K562 (cell line): ENCODE results near the gene ATAD3B. TPM values are rescaled to one million over a fixed set of nuclear protein-coding genes. Genes with fewer than 3 reads are reported as not detected.
A peak's percentile ranks its signal among the peaks of the same experiment; 100 is the strongest.

Experiments used
- ATF6 ChIP-seq: sonication (generic); formaldehyde crosslinking; IDR thresholded peaks from 2 replicates; pipeline ENCODE4 v1.4.0; 2020; ENCODE audit warnings: mild to moderate bottlenecking, missing genetic modification reagents
- CBFB ChIP-seq: sonication (generic); formaldehyde crosslinking; IDR thresholded peaks from 2 replicates; pipeline ENCODE4 v1.4.0; 2020; ENCODE audit warnings: mild to moderate bottlenecking, missing genetic modification reagents
- CXXC5 ChIP-seq: fragments of 250-450 bp; sonication (Bioruptor Pico); IDR thresholded peaks from 2 replicates; pipeline ENCODE4 v1.8.0; 2022; ENCODE audit warnings: inconsistent platforms, mild to moderate bottlenecking, moderate library complexity
- GTF2E2 ChIP-seq: fragments of 200-800 bp; sonication (Bioruptor generic); IDR thresholded peaks from 2 replicates; pipeline ENCODE4 v1.6.1; 2016; ENCODE audit warnings: missing genetic modification characterization, missing compliant biosample characterization
- HDAC1 ChIP-seq, 2 experiments: fragments of 450-650 bp; IDR thresholded peaks; 2 replicates each; pipeline ENCODE4 v1.6.1; 2016 to 2017; ENCODE audit warnings: inconsistent platforms in 1 of 2, mild to moderate bottlenecking in 1 of 2, moderate library complexity in 1 of 2
- HLTF ChIP-seq: fragments of 450-650 bp; IDR thresholded peaks from 2 replicates; pipeline ENCODE4 v1.6.1; 2016
- HNRNPL ChIP-seq: fragments of 200-400 bp; formaldehyde crosslinking; IDR thresholded peaks from 2 replicates; pipeline ENCODE4 v1.6.1; 2017; ENCODE audit warnings: low read depth, mild to moderate bottlenecking, low read length
- IRF1 ChIP-seq: sonication (generic); formaldehyde crosslinking; IDR thresholded peaks from 2 replicates; pipeline ENCODE4 v1.8.0; 2022; ENCODE audit warnings: missing genetic modification reagents, mild to moderate bottlenecking, borderline replicate concordance
- KDM4B ChIP-seq, 2 experiments: fragments of 450-650 bp in 1 of 2; sonication (generic) in 1 of 2; IDR thresholded peaks; 2 replicates each; pipeline ENCODE4 v1.6.1; 2016 to 2017; ENCODE audit warnings: borderline replicate concordance in 2 of 2, antibody characterized with exemption in 1 of 2, low read depth in 1 of 2, mild to moderate bottlenecking in 1 of 2
- KLF10 ChIP-seq: fragments of 250-450 bp; sonication (Bioruptor Pico); IDR thresholded peaks from 2 replicates; pipeline ENCODE4 v1.6.1; 2021; ENCODE audit warnings: matching md5 sums
- KLF13 ChIP-seq: fragments of 450-650 bp; IDR thresholded peaks from 2 replicates; pipeline ENCODE4 v1.6.1; 2016; ENCODE audit warnings: missing genetic modification characterization, low read depth, mild to moderate bottlenecking, missing compliant biosample characterization, moderate library complexity, borderline replicate concordance
- L3MBTL2 ChIP-seq: fragments of 450-650 bp; IDR thresholded peaks from 2 replicates; pipeline ENCODE4 v1.6.1; 2016; ENCODE audit warnings: mild to moderate bottlenecking, moderate library complexity
- NCOA1 ChIP-seq: fragments of 450-650 bp; IDR thresholded peaks from 2 replicates; pipeline ENCODE4 v1.6.1; 2016; ENCODE audit warnings: low read depth
- NEUROD1 ChIP-seq: fragments of 150-350 bp; IDR thresholded peaks from 2 replicates; pipeline ENCODE4 v1.6.1; 2014; ENCODE audit warnings: borderline replicate concordance, low read length, low read depth; ENCODE audit not compliant: partially characterized antibody
- NR2C1 ChIP-seq, 2 experiments: fragments of 450-650 bp; IDR thresholded peaks; 2 replicates each; pipeline ENCODE4 v1.6.1; 2017; ENCODE audit warnings: mild to moderate bottlenecking in 2 of 2, antibody characterized with exemption in 1 of 2, inconsistent platforms in 1 of 2, missing compliant biosample characterization in 1 of 2, missing genetic modification characterization in 1 of 2
- NR3C1 ChIP-seq: sonication (generic); formaldehyde crosslinking; IDR thresholded peaks from 2 replicates; pipeline ENCODE4 v1.8.1; 2022; ENCODE audit warnings: missing genetic modification reagents
- SAFB2 ChIP-seq: fragments of 200-400 bp; formaldehyde crosslinking; IDR thresholded peaks from 2 replicates; pipeline ENCODE4 v1.6.1; 2018; ENCODE audit warnings: borderline replicate concordance, low read length, low read depth, moderate library complexity; ENCODE audit not compliant: severe bottlenecking
- SETDB1 ChIP-seq: IDR thresholded peaks from one replicate; pipeline ENCODE4 v1.6.1; 2012; ENCODE audit warnings: low read length, control low read depth, inconsistent platforms
- SP1 ChIP-seq: sonication (generic); formaldehyde crosslinking; IDR thresholded peaks from 2 replicates; pipeline ENCODE4 v1.8.1; 2022; ENCODE audit warnings: mild to moderate bottlenecking, missing genetic modification reagents
- STAG1 ChIP-seq: sonication (generic); formaldehyde crosslinking; IDR thresholded peaks from 2 replicates; pipeline ENCODE4 v1.5.0; 2020; ENCODE audit warnings: missing genetic modification reagents, borderline replicate concordance
- STAT5A ChIP-seq: IDR thresholded peaks from 2 replicates; pipeline ENCODE4 v1.6.1; 2012; ENCODE audit warnings: low read length, inconsistent platforms, borderline replicate concordance
- TRIM28 ChIP-seq: fragments of 450-650 bp; IDR thresholded peaks from 2 replicates; pipeline ENCODE4 v1.6.1; 2017
- XRCC3 ChIP-seq: fragments of 450-650 bp; IDR thresholded peaks from 2 replicates; pipeline ENCODE4 v1.6.1; 2017; ENCODE audit warnings: mild to moderate bottlenecking, moderate library complexity
- ZNF212 ChIP-seq: fragments of 450-650 bp; formaldehyde crosslinking; IDR thresholded peaks from 2 replicates; pipeline ENCODE4 v1.4.0; 2020; ENCODE audit warnings: mild to moderate bottlenecking
- ZNF445 ChIP-seq: fragments of 250-450 bp; sonication (Bioruptor Pico); IDR thresholded peaks from 2 replicates; pipeline ENCODE4 v1.4.0; 2020; ENCODE audit warnings: low read depth, mild to moderate bottlenecking, moderate library complexity
- ZNF583 ChIP-seq: fragments of 250-450 bp; sonication (Bioruptor Pico); IDR thresholded peaks from 2 replicates; pipeline ENCODE4 v1.4.0; 2020
- ZSCAN29 ChIP-seq: fragments of 450-650 bp; IDR thresholded peaks from 2 replicates; pipeline ENCODE4 v1.6.1; 2017
- polyA plus RNA-seq, 8 experiments: library from polyadenylated mRNA; depleted of rRNA in 4 of 8; stranded (reverse) in 5 of 8; unstranded in 3 of 8; fragments of >200 nt; fragmentation: Nextera tagmentation in 2 of 8; fragmentation: Illumina TruSeq in 1 of 8; extraction: Ambion mirVana in 2 of 8; extraction: Trizol in 1 of 8; gene quantifications; 2 replicates each; pipeline versions ENCODE4 v1.2.1 to v1.2.3, GENCODE V29; 2011 to 2014; ENCODE audit warnings: inconsistent platforms in 1 of 8, missing spikeins in 1 of 8
- total RNA-seq, 7 experiments: library from RNA; depleted of rRNA in 6 of 7; stranded (reverse); fragments of >200 nt in 6 of 7; fragmentation: Illumina TruSeq in 2 of 7; extraction: Trizol in 2 of 7; gene quantifications; 2 replicates each; pipeline versions ENCODE4 v1.2.1 to v1.2.3, GENCODE V29; 2011 to 2021; ENCODE audit warnings: low replicate concordance in 1 of 7

ATAD3B gene
- total and polyA plus RNA-seq, 9 of the 15 experiments (the other 6 are each of a cell fraction or from before 2014, with no cell fraction given), result 0.07 to 113 (median 27.7) TPM

GRCh38 chr1:1422465-1423244 is 48.9 kb upstream of the ATAD3B start (continued):
- no peak for TF ChIP-seq HLTF
- TF ChIP-seq SP1, result no peak; the same call in 1 of the 2 replicates
- TF ChIP-seq KLF10, result no peak
- TF ChIP-seq HNRNPL, result no peak
- TF ChIP-seq GTF2E2 (tag), result no peak
- TF ChIP-seq NCOA1, result no peak
- no peak for TF ChIP-seq NR2C1 (IDR thresholded peaks at IDR 0.05)
- peak; percentile 87 for TF ChIP-seq NR2C1 (tag; IDR thresholded peaks at IDR 0.05)
- peak; percentile 97 for TF ChIP-seq ZNF583 (CRISPR knock-in tag)
- TF ChIP-seq ZNF445 (CRISPR knock-in tag), result no peak
- TF ChIP-seq CBFB (CRISPR knock-in tag), result no peak
- TF ChIP-seq ZNF212 (CRISPR knock-in tag), result no peak
- TF ChIP-seq STAT5A, result peak; percentile 59
- TF ChIP-seq SAFB2, result no peak
- no peak for TF ChIP-seq ATF6 (CRISPR knock-in tag)
- no peak for TF ChIP-seq HDAC1 (IDR thresholded peaks at IDR 0.05)
- TF ChIP-seq KDM4B (IDR thresholded peaks at IDR 0.05; ENCODE audit: borderline replicate concordance in 2 of 2, low read depth in 1 of 2), result no peak
- no peak for TF ChIP-seq SETDB1
- no peak for TF ChIP-seq IRF1 (CRISPR knock-in tag)
- no peak for TF ChIP-seq L3MBTL2
- TF ChIP-seq NR3C1 (CRISPR knock-in tag), result no peak
- peak; percentile 69 for TF ChIP-seq CXXC5 (CRISPR knock-in tag)
- no peak for TF ChIP-seq TRIM28
- TF ChIP-seq ZSCAN29, result no peak
- no peak for TF ChIP-seq KLF13 (tag)
- no peak for TF ChIP-seq STAG1 (CRISPR knock-in tag)
- no peak for TF ChIP-seq NEUROD1
- no peak for TF ChIP-seq XRCC3
